RCC 7860 (cell line): ENCODE measurements around the gene LMTK3.

ENCODE experiments used
- DNase-seq: peaks from one replicate; pipeline ENCODE4 v3.0.0-alpha.2; 2015; ENCODE audit warnings: low spot score
- FAIRE-seq: peaks from 2 replicates; lab custom pipeline; 2012; peaks lifted over from hg19 to GRCh38; lab: Jason Lieb, UNC

Gene LMTK3

DNA sequence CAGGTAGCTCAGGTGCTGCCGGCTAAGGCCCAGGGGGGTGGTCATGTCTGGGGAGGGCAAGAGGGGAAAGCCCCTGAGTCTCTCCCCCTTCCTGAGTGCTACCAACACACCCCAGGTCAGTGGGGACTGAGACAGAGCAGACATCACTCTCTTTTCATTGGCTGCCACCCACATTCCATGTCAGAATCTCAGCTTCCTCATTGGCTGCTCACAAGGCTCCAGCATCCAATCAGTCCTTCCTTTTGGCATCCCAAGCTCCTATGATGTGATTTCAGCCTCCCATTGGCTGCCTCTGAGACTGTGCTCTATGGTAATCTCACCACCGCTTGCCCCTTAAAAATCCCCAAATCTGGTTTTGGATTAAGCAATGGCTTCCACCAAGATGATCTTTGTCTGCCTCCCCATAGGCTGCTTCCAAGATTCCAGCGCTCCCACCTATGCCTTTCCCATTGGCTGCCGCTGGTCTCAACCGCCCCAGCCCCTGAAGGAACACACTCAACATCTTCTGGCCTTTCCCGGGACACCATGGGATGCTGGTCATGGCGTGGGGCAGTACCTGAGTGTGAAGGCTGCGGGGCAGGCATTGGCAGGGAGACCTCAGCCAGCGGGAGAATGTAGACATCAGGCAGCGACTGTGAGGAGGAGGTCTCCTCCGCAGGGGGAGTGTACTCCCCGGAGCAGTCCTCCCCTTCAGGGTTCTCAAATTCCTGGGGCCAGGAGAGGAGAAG is 2.0 kb downstream of the LMTK3 start:
- DNase-seq (no peak), FAIRE-seq (no peak)

DNA sequence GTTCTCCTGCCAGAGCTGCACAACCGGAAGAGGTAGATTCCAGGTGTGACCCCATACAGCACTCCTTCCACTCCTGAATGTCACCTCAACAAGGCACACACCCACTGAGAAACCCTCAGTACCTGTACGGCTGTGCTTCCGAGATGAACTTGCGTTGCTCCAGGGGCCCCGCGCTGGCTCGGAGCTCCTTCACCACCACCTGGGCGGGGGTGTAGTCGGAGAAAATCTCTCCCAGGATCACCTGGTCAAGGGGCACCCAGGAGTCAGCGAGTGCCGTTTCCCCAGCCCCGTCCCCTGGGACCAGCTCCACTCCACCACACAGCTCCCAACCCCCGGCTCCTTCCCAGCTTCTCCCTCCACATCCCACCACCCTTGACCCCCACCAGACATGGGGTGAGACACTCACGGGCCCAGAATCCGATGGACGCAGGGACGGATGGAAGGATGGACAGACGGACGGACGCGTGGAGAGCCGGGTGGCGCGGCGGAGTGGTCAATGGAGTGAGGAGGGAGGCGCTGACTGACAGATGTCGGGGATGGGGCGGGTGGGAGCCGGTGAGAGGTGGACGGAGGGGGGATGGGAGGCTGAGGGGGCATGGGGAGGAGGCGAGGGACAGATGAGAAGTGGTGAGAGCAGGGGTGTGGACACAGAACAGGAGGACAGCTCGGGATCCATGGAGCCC is 2.8 kb downstream of the LMTK3 start:
- DNase-seq (no peak), FAIRE-seq (no peak)

DNA sequence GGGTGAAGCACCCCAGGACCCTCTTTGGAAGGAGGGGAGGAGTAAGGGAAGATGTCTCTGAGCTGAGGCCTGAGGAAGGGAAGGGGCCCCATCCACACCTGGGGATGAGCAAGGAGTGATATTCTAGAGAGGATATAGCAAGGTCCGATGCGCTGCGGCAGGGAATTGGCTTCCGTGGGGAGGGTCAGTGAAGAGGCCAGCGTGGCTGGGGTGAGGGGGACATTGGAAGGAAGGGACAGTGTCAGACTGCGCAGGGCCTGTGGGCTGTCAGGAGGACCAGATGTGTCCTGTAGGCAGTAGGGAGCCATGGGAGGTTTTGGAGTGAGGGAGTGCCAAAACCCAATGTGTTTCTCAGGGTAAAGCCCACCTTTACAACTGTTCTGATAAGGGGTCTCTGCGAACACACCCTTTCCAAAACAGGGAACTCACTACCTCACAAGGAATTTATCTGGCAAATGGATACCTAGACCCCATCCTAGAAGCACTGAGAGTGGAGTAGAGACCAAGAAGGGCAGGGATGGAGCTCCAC is 3.7 kb downstream of the LMTK3 start:
- DNase-seq (no peak), FAIRE-seq (no peak)

DNA sequence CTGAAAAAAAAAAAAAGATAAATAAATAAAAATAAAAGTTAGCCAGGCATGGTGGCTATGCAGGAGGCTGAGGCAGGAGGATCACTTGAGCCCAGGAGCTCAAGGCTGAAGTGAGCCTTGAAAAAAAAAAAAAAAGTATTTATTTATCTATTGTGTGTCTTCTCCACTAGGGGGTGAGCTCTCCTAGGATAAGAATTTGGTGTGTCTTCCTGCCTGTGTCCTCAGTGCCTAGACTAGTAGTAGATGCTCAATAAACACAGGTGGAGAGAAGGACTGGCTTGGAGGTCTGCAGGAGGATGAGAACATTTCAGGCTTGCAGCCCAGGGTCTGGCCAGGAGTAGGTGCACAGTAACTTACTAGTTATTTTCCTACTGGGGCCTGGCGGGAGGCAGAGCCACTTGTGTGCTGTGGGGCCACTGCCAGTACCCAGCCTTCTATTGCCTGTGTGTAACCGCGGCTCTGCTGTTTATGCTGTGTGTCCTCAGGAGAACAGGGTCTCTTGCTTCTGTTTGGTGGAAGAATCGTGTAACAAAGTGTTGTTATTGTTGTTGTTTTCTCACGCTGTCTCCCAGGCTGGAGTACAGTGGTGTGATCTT is 5.4 kb downstream of the LMTK3 start:
- DNase-seq (peak; percentile 68), FAIRE-seq (no peak)

DNA sequence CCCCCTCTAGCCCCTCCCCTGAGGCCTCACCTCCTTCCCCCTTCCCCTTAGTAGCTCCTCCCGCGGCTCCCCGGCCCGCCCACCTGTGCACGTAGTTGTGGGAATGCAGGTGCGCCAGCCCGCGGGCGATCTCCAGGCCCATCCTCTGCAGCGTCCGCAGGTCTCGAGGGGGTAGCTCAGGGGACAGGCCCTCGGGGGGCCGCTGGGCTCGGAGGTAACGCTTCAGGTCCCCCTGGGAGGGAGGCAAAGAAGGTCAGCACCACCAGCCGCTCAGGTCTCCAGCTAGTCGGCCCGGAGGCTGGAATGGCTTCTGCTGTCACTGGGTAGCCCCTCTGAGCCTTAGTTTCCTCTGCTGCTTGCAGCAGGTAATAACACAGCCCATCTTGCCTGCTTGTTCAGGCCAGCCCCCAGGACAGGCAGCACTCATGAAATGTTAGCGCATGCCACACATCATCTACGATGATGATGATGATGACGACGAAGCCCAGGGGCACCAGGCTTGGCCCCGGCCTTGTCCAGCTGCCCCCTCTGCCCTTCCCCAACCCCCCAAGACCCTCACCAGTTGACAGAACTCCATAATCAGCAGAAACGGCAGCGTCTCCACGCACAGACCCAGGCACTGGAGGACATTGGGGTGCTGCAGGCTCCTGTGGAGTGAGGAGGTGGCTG is 9.2 kb downstream of the LMTK3 start:
- no peak for DNase-seq
- FAIRE-seq, result no peak

DNA sequence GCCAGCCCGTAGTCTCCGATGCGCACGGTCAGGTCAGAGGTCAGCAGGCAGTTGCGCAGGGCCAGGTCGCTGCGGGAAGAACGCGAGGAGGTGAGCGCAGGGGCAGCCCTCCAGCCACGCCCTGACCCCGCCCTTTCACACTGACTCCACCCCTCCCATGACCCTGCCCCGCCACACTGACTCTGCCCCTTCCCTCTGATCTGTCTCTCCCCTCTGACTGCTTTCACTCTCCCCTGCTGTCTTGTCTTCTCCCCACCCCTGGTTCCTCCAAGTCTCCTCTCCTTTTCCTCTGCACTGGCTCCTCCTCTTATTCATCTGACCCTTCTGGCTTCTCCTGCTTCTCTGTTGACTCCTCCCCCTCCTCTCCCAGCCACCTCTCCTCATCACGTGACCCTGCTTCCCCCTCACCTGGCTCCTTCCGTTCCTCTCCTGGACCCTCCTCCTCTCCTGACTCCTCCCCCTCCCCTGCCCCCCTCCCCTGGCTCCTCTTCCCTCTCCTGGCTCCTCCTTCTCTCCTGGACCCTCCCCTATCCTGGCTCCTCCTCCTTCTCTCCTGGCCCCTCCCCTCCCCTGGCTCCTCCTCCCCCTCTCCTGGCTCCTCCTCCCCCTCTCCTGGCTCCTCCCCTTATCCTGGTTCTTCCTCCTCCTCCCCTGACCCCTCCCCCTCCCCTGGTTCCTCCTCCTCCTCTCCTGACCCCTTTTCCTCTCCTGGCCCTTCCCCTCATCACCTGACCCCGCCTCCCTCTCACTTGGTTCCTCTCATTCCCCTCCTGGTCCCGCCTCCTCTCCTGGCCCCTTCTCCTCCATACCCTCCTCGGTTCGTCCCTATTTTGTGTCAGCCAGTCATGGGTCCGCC is 9.9 kb downstream of the LMTK3 start:
- no peak for FAIRE-seq
- no peak for DNase-seq

DNA sequence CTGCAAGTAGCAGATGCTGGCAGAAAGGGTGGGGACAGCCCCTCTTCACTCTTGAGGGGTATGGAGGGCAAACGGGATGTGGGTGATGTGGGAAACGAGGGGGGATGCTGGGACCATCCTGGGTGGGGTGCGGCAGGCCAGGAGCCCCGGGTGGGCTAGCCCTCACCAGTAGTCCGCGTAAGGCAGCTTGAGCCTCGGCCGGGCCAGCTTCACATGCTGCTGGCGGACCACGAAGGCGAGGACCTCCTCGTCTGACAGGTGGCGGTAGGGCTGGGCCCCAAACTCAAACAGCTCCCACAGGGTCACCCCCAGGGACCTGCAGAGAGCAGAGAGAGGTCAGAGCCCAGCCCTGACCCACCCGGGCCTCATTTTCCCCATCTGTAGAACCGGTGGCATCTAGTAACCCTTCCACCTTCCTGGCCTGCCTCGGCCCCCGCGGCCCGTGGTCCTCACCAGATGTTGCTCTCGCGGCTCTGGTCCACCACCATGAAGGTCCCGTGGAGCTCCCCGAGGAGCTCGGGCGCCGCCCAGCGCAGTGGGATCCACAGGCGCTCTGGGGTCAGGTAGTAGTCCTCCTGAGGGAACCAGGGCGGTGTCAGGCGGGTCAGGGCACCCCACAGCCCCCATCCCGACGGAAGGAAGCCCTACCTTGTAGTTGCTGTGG is 10.7 kb downstream of the LMTK3 start:
- FAIRE-seq, result no peak
- DNase-seq, result no peak

DNA sequence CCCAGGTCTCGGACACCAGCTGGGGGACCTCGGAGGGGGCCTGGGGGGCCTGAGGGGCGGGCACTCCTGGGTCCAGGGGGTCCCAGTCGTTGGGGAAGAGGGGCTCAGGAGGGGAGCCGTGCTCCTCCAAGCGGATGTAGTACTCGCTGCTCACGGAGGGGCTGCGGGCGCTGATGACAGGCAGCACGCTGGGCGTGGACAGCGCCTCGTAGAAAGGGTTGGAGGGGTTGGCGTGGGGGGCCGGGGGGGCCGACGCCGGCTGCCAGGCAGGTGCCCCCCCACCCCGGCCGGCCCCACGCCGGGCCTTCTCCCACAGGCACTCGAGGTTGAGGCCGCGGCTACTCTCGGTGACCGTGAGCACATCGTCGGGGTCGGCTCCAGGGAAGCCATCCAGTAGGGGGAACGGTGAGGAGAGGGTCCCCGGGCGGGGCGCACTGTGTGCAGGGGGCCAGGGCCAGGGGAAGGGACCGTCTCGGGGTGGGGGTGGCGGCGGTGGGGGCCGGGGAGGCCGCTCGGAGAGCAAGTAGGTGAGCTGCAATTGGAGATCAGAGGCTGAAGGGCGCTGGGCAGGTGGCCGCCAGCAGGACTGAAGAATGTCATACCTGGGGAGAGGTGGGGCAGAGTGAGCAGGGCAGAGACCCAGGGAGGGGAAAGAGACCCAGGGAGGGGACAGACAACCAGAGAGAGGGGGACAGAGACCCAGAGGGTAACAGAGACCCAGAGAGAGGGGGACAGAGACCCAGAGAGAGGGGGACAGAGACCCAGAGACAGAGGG is 12.1 kb downstream of the LMTK3 start:
- no peak for FAIRE-seq
- DNase-seq, result no peak

DNA sequence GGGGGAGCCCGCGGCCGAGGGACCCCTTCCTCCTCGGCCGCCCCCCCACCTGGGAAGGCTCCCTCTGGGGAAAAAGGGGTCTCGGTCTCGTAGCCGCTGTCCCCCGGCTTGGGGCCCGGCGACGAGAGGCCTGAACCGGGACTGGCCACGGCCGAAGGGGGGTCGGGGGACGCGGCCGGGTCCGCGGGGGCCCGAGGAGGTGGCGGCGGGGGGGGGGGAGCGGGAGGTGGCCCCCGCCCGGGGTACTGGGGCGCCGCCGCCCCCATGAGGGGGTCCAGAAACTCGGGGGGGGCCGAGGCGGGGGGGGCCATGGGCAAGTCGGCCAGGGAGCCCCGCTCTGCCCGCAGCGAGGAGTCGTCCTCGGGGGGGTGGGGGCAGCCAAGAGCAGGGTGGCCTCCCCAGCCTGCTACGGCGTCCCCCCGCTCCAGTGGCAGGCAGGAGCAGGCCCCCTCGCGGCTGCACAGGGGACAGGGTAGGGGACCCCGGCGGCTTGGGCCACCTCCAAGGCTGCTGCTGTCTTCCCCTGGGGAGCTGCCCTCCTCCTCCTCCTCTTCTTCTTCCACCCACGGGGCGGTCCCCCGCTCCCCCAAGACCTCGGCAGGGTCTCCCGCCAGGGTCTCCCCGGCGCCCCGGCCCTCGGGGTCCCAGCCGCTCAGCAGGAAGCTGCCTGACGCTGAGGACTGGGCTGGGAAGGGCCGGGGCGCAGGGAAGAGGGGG is 12.9 kb downstream of the LMTK3 start:
- DNase-seq (no peak), FAIRE-seq (no peak)

DNA sequence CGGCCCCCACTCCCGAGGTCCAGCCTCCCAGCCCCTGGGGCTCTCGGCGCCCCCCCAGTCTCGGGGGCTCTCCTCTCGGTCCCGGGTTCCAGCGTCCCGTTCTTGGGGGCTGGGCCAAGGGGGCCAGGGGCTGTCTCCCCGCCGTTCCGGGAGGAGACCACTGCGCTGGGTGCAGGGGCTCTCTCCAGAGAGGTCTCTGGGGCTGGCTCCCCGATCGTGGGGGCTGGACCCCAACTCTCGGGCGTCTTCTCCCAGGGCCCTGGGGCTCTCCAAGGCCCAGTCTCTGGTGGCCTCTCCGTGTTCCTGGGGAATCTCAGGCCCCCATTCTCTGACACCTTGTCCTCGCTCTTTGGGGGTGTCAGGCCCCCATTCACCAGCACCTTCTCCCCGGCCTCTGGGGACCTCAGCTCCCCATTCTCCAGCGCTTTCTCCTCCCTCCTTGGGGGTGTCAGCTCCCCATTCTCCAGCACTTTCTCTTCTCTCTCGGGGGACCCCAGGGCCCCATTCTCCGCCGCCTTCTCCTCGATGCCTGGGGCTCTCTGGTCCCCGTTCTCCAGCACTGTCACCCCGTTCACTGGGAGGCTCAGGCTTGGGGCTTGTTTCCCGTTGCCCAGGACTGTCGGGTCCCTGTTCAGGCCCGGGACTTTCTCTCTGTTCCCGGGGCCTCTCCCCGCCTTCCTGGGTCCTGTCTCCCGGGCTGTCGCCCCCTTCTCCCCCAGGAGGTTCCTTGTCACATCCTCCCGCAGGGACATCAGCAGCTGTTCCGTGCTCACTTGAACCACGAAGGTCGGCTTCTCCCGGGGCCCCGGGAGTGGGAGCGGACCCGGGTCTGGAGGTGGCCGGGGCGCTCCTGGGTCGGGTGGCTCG is 13.7 kb downstream of the LMTK3 start:
- no peak for DNase-seq

DNA sequence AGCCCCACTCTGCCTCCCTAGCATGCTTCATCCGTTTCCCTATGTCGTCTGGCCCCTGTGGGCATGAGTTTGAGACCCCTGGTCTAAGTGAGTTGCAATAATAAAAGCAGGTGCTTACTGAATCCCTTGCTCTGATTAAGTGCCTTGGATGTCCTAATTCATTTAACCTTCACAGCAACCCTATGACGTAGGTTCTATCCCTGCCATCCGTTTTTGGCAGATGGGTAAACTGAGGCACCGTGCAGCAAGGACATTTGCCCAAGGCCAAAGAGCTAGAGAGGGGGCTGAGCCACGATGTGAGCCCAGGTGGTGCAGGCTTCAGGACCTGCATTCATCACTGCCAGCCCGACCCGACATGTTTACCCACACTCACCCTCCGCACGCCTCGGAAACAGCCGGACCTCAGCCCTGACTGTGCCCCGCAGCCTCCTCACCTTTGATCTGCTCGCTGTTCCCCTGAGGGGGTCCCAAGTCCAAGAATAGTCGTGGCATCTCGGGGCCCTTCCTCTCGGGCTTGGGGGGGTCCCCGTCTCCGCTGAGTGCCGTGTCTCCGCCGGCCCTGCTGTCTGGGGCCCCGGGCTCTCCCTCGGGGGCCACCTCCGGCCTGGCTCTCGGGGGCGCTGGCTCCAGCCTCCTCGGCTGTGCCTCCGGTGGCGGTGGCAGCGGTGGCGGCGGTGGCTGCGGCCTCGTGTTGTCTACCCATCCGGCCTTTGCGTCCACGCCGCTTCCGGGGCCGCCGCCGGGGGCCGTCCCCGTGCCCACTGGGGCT is 14.5 kb downstream of the LMTK3 start:
- FAIRE-seq, result no peak
- no peak for DNase-seq

More for the DNA sequence above, 13.7 kb downstream of the LMTK3 start:
- no peak for FAIRE-seq

DNA sequence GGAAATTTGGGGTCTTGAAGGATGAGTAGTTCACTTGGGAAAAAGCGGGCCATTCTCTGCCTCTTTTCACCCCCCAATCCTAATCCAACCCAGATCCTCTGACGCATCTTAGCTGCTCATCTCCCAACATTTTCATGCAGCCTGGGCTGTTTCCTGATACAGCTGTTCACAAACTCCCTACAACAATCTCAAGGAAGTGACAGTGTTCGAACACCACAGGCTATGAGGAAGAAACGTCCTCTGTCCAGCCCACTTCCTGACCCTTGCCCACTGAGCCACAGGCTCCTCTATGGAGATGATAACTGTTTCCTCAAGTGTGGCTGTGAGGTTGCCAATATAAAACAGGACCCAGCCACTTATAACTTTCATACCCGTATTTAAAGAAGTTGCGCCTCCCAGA is 16.2 kb downstream of the LMTK3 start:
- DNase-seq, result no peak

DNA sequence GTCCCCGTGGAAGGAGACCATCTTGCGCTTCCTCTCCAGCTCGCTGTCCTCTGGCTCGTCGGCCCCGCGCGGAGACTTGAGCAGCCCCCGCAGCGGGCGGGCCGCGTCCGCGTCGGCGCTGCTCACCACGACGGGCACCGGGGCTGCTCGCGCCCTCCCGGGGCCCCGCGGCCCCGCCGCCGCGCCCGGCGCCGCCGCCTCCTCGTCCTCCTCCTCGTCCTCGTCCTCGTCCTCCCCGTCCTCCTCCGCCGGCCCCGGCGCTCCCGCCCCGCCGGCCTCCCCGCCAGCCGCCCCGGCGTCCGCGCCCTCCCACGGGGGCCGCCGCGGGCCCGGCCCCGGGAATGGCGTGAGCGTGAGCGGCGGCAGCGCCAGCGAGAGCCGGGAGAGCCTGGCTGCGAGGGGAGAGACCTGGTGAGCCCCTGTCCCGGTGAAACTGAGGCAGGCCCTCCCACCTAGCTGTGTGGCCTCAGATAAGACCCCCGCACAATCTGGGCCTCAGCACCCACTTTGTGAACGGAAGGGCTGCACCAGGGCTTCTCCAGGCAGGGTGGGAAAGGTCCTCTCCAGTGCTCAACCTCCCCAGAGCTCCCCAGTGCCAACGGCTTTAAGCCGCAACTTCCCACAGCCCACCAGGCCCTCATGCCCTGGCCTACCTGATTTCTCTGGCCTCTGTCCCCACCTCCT is 17.8 kb downstream of the LMTK3 start:
- FAIRE-seq, result no peak
- DNase-seq, result no peak

More for the DNA sequence above, 16.2 kb downstream of the LMTK3 start:
- no peak for FAIRE-seq

DNA sequence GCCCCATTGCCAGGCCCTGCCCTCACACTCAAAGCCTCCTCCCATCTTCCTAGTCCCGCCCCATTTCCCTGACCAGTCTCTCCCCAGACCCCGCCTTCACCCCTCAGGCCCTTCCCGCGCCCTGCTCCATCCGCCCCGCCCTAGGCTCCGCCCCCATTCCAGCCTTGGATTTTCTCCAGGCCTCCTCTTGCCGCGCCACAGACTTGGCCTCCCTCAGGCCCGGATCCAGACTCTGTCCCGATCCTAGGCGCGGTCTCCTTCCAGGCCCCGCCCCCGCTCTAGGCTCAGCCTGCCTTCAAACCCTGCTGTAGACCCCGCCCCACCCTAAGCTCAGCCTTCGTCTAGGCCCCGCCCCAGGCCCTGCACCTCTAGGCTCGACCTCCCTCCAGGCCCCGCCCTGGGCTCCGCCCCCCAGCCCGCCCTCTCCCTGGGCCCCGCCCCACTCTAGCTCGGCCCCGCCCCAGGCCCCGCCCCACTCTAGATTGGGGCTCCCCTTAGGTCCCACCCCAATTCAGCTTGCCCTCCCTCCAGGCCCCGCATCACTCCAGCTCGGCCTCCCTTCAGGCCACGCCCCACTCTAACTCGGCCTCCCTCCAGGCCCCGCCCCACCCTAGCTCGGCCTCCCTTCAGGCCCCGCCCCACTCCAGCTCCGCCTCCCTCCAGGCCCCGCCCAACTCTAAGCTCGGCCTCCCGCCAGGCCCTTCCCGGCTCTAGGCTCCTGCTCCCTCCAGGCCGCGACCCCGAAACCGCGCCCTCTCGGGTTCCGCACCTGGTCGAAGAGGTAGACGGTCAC is 18.5 kb downstream of the LMTK3 start:
- DNase-seq (peak; percentile 77), FAIRE-seq (peak; percentile 67)

DNA sequence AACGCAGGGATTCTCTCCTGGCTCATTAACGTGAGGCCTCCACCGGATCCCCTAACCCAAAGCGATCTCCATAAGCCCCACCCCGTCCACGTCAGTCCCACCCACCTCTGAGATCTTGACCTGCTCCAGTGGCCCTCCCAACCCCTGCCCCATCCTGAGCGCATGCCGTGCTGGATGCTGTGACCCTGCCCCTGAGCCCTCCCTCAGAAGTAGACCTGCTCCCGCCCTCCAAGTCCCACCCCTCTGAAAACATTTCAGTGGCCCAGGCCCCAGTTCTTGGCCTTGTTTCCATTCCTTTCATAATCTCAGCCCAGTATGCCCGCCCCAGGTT is 19.9 kb downstream of the LMTK3 start:
- no peak for FAIRE-seq
- no peak for DNase-seq
